Measurements from ENCODE around the gene USP3.

GRCh38 chr15:63564093-63564492, 59.7 kb downstream of the USP3 start:
- TF ChIP-seq CTCF (IDR thresholded peaks at IDR 0.05) (no peak), EZH2 (IDR thresholded peaks at IDR 0.05; ENCODE audit: borderline replicate concordance, insufficient read depth, low read depth, low read length, poor library complexity, severe bottlenecking) (no peak)

Data from B cell (primary cell).